Measurements from ENCODE around the gene MLANA. TPM values are rescaled to one million over a fixed set of nuclear protein-coding genes. Genes with fewer than 3 reads are reported as not detected.

The MLANA gene
- total RNA-seq, 2 experiments from 2014 or later: not detected

DNA sequence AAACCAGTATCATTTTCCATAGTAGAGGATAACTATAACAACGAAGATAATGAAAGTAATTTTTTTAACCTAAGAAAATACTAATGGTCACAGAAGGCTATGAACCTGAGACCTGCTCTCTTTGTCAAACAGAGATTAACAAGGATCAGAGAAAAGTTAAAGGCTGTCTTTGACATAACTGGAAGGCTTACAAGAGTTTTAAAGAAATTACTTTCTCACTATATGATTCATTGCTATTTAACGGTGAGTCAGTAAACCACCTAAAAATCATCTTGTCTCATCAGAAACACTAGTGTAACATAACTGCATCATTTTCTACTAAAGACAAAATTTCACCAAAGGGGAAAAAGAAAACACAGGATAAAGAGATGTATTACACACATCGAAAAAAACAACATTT lies 19.3 kb downstream of the MLANA start:
- Mint-ChIP-seq H3K27ac (peak overlapping the region; percentile 89), H3K4me1 (ENCODE audit: low read depth) (peaks cover 29% of the 10 kb centered on the region), H3K27me3 (ENCODE audit: low read depth) (no peaks in the 10 kb centered on the region), H3K9me3 (no peaks in the 10 kb centered on the region), H3K4me3 (peak overlapping the region; percentile 32), H3K36me3 (ENCODE audit: low read depth) (peaks cover 8% of the 10 kb centered on the region)
- CTCF ChIA-PET: interaction anchor here (0.8 to 1.2 kb wide), 3 partner anchors 9 to 145 kb away, joined by 3 to 5 read pairs (median 5); no protein-coding TSS in a partner anchor
- no peak for DNase-seq
- intact Hi-C loops (cut with micrococcal nuclease): loop anchor here (1.0 to 5.0 kb wide), 15 partner anchors 11 to 1077 kb away; partner anchors contain the start of genes ERMP1, KDM4C and RANBP6

DNA sequence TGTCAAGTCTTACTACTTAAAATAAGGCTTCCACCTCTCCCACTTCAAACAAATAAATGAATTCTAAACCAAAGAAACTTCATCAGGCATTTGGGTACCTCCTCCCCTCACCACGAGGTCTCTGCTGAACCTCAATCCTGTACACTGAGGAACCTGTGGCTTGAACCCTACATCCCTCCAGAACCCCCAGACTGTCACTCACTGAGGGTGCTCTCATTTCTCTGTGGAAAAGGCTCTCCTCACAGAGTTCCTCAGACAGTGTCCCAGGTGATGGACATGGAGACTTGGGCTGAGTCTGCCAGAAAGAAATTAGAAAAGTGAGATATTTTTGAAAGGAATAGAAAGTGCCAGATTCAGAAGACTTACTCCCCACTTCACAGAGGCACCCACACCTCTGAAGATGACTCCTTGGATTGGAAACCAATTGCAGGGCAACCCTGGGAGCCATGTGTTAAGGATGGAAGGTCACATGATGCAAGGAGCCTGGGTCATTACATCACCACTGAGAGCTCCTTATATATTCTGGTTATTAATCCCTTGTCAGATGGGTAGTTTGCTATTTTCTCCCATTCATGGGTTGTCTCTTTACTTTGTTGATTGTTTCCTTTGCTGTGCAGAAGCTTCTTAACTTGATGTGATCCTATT lies 19.8 kb downstream of the MLANA start:
- CTCF ChIA-PET: interaction anchor here (1.1 kb wide), 1 partner anchor 24 kb away, joined by 5 read pairs; no protein-coding TSS in a partner anchor
- peak overlapping the region; percentile 89 for H3K27ac Mint-ChIP-seq
- DNase-seq: peak; percentile 81
- H3K4me1 Mint-ChIP-seq (ENCODE audit: low read depth): peaks cover 33% of the 10 kb centered on the region
- no peaks in the 10 kb centered on the region for H3K9me3 Mint-ChIP-seq
- intact Hi-C loops (cut with micrococcal nuclease): loop anchor here (1.0 to 5.0 kb wide), 15 partner anchors 11 to 1077 kb away; partner anchors contain the start of genes ERMP1, KDM4C and RANBP6
- H3K27me3 Mint-ChIP-seq (ENCODE audit: low read depth): no peaks in the 10 kb centered on the region
- H3K4me3 Mint-ChIP-seq: peak overlapping the region; percentile 32
- peaks cover 6% of the 10 kb centered on the region for H3K36me3 Mint-ChIP-seq (ENCODE audit: low read depth)

- H3K9me3 Mint-ChIP-seq: no peaks in the 10 kb centered on the region
- H3K36me3 Mint-ChIP-seq (ENCODE audit: low read depth): peaks cover 13% of the 10 kb centered on the region
- no peaks in the 10 kb centered on the region for H3K27me3 Mint-ChIP-seq (ENCODE audit: low read depth)
- DNase-seq: no peak
- CTCF ChIA-PET: no interaction called here
- H3K4me3 Mint-ChIP-seq: no peak overlapping the region
- H3K27ac Mint-ChIP-seq: peak overlapping the region; percentile 17
- intact Hi-C loops (cut with micrococcal nuclease): no loop called here
- H3K4me1 Mint-ChIP-seq (ENCODE audit: low read depth): peaks cover 28% of the 10 kb centered on the region
Measured at GRCh38 chr9:5915438-5915837, 24.7 kb downstream of the MLANA start.

- Mint-ChIP-seq H3K4me1 (ENCODE audit: low read depth) (peaks cover 34% of the 10 kb centered on the region), H3K27ac (no peak overlapping the region), H3K4me3 (no peak overlapping the region), H3K27me3 (ENCODE audit: low read depth) (no peaks in the 10 kb centered on the region), H3K36me3 (ENCODE audit: low read depth) (peaks cover 24% of the 10 kb centered on the region), H3K9me3 (no peaks in the 10 kb centered on the region)
- intact Hi-C loops (cut with micrococcal nuclease): no loop called here
- CTCF ChIA-PET: interaction anchor here (1.8 kb wide), 1 partner anchor 31 kb away, joined by 7 read pairs; no protein-coding TSS in a partner anchor
- DNase-seq: no peak
Measured at GRCh38 chr9:5917273-5917672, 26.6 kb downstream of the MLANA start.

DNA sequence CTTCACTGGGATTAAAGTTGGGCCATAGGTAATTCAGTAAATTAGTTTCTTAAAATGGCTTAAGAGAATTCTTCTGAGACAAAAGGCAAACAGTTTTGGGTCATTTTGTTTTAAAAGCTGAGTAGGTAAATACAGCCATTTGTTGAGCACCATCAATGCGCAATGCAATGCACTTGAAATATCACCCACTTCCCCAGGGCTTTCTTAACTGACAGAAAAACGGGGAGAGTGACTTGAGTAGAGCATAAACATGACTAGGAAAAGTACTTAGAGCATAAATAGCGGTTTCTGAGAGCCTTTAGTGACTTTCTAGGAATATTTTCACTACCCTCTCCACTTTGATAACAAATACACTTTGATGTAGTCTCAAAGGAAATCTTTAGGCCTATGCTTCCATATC lies 27.2 kb downstream of the MLANA start:
- Mint-ChIP-seq H3K4me1 (ENCODE audit: low read depth) (peaks cover 37% of the 10 kb centered on the region), H3K27me3 (ENCODE audit: low read depth) (no peaks in the 10 kb centered on the region), H3K4me3 (no peak overlapping the region), H3K9me3 (no peaks in the 10 kb centered on the region), H3K27ac (no peak overlapping the region), H3K36me3 (ENCODE audit: low read depth) (peaks cover 30% of the 10 kb centered on the region)
- CTCF ChIA-PET: interaction anchor here (1.8 kb wide), 1 partner anchor 32 kb away, joined by 7 read pairs; no protein-coding TSS in a partner anchor
- intact Hi-C loops (cut with micrococcal nuclease): no loop called here
- DNase-seq: no peak

- Mint-ChIP-seq H3K36me3 (ENCODE audit: low read depth) (peaks cover 35% of the 10 kb centered on the region), H3K27ac (no peak overlapping the region), H3K4me3 (no peak overlapping the region), H3K27me3 (ENCODE audit: low read depth) (no peaks in the 10 kb centered on the region), H3K4me1 (ENCODE audit: low read depth) (peaks cover 33% of the 10 kb centered on the region), H3K9me3 (no peaks in the 10 kb centered on the region)
- DNase-seq: no peak
- intact Hi-C loops (cut with micrococcal nuclease): no loop called here
- CTCF ChIA-PET: interaction anchor here (1.8 kb wide), 1 partner anchor 32 kb away, joined by 7 read pairs; no protein-coding TSS in a partner anchor
Measured at GRCh38 chr9:5918460-5918859, 27.8 kb downstream of the MLANA start.

DNA sequence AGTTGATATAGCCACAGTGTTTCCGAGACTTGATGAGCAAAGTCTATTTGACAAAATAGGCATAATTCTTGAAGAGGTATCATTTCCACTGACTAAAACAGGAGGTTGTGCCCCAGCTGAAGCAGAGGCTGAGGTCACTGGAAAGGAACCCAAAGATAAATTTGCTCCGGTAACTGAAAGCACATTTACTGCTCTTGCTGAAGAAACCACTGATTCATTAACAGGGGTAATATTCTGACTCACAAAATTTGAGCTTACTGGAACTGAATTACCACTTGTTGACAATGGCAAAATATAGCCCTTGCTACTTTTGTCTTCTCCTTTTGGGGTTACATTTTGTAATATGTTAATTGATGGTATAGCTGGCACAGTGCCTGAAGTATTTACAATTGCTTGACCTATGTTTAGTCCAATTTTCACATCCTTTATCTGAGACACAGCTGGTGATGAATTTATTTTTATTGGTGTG lies 30.2 kb downstream of the MLANA start:
- intact Hi-C loops (cut with micrococcal nuclease): loop anchor here (1.0 kb wide), 1 partner anchor 11 kb away; no protein-coding TSS in a partner anchor
- Mint-ChIP-seq H3K36me3 (ENCODE audit: low read depth) (peaks cover 41% of the 10 kb centered on the region), H3K27ac (peak overlapping the region; percentile 81), H3K4me1 (ENCODE audit: low read depth) (peaks cover 28% of the 10 kb centered on the region), H3K9me3 (no peaks in the 10 kb centered on the region), H3K4me3 (no peak overlapping the region), H3K27me3 (ENCODE audit: low read depth) (no peaks in the 10 kb centered on the region)
- CTCF ChIA-PET: interaction anchor here (0.9 kb wide), 1 partner anchor 35 kb away, joined by 5 read pairs; no protein-coding TSS in a partner anchor
- peak; percentile 48 for DNase-seq

DNA sequence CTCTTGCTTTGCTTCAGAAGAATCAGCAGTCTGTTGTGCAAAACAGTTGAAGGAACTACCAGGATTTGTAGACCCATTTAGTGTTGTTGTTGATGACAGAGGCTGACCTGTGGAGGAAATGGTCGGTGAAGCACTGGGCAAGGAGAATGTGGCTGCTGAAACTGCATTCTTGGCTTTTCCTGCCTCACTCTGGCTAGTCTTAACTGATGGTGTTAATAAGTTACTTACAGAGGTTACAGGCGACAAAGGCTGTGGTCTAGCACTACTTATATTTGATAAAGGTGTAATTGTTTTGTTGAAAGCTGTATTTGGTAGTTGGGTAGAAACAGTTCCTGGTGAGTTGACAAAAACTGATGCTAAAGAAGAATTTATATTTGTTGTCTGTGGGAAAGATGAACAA lies 31.5 kb downstream of the MLANA start:
- no peaks in the 10 kb centered on the region for H3K27me3 Mint-ChIP-seq (ENCODE audit: low read depth)
- CTCF ChIA-PET: interaction anchor here (0.8 kb wide), 1 partner anchor 36 kb away, joined by 3 read pairs; no protein-coding TSS in a partner anchor
- H3K4me1 Mint-ChIP-seq (ENCODE audit: low read depth): peaks cover 28% of the 10 kb centered on the region
- intact Hi-C loops (cut with micrococcal nuclease): no loop called here
- DNase-seq: no peak
- H3K9me3 Mint-ChIP-seq: no peaks in the 10 kb centered on the region
- H3K36me3 Mint-ChIP-seq (ENCODE audit: low read depth): peaks cover 41% of the 10 kb centered on the region
- no peak overlapping the region for H3K4me3 Mint-ChIP-seq
- H3K27ac Mint-ChIP-seq: peak overlapping the region; percentile 3

- Mint-ChIP-seq H3K36me3 (ENCODE audit: low read depth) (peaks cover 2% of the 10 kb centered on the region), H3K4me1 (ENCODE audit: low read depth) (peaks cover 4% of the 10 kb centered on the region), H3K4me3 (no peak overlapping the region), H3K27me3 (ENCODE audit: low read depth) (no peaks in the 10 kb centered on the region), H3K27ac (no peak overlapping the region), H3K9me3 (no peaks in the 10 kb centered on the region)
- intact Hi-C loops (cut with micrococcal nuclease): loop anchor here (2.0 kb wide), 1 partner anchor 13 kb away; no protein-coding TSS in a partner anchor
- CTCF ChIA-PET: no interaction called here
- no peak for DNase-seq
Measured at GRCh38 chr9:5931657-5932056, 41.0 kb downstream of the MLANA start.

DNA sequence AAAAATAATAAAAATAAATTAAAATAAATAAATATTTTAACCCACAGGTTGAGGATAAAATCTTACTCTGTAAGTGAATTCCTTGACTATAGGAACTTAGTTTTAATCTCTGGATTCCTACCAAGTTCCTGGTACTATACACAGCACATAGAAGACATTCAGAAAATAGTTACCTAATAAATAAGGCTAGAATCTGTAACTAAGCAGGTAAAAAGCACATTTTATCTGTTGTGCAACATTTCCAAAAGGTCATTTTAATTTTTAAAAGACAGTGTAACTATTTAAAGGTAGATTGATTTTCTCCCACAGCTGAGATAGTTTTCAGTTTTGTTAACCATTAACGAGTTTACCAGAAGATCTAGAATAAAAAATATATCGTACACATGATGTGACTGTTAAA lies 47.8 kb downstream of the MLANA start:
- intact Hi-C loops (cut with micrococcal nuclease): no loop called here
- H3K27ac Mint-ChIP-seq: no peak overlapping the region
- CTCF ChIA-PET: interaction anchor here (0.7 kb wide), 1 partner anchor 36 kb away, joined by 3 read pairs; no protein-coding TSS in a partner anchor
- H3K27me3 Mint-ChIP-seq (ENCODE audit: low read depth): no peaks in the 10 kb centered on the region
- no peak for DNase-seq
- H3K4me1 Mint-ChIP-seq (ENCODE audit: low read depth): no peaks in the 10 kb centered on the region
- H3K36me3 Mint-ChIP-seq (ENCODE audit: low read depth): peaks cover 2% of the 10 kb centered on the region
- no peaks in the 10 kb centered on the region for H3K9me3 Mint-ChIP-seq
- no peak overlapping the region for H3K4me3 Mint-ChIP-seq

DNA sequence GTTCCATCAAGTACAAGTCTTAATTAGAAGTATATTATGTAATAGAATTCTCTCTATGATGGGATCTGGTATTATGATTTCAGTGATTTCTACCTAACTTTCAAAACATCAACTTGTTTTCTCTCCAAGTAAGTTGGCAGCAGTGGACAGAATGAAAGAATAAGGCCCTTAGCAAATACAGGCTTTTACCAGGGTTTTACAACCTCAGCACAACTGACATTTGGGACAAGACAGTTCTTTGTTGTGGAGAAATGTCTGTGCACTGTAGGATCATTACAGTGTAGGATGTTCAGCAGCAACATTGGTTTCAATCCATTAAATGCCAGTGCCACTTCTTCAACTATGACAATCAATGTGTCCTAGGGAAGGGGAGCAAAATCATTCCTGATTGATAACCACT lies 48.8 kb downstream of the MLANA start:
- CTCF ChIA-PET: no interaction called here
- H3K36me3 Mint-ChIP-seq (ENCODE audit: low read depth): no peaks in the 10 kb centered on the region
- intact Hi-C loops (cut with micrococcal nuclease): no loop called here

DNA sequence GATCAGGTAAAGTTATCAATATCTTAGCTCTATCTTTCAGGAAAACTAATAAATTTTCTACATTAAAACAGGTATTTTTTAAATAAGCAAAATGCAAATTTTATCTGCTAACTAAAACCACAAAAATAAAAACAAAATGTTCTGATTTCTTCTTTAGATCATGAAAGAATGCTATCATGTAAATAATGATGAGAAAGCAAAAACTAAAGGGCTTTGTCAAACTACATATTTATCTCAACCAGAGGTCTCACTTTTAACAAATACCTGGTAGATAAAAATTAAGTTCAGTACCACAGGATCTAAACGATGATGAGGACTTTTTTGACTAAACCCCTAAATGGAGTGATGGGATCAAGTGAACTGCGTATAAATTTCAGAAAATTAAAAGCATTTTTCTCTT lies 50.5 kb downstream of the MLANA start:
- Mint-ChIP-seq H3K4me1 (ENCODE audit: low read depth) (peaks cover 4% of the 10 kb centered on the region), H3K27me3 (ENCODE audit: low read depth) (no peaks in the 10 kb centered on the region), H3K27ac (no peak overlapping the region), H3K9me3 (no peaks in the 10 kb centered on the region), H3K4me3 (no peak overlapping the region), H3K36me3 (ENCODE audit: low read depth) (no peaks in the 10 kb centered on the region)
- intact Hi-C loops (cut with micrococcal nuclease): no loop called here
- no peak for DNase-seq
- CTCF ChIA-PET: interaction anchor here (0.6 kb wide), 1 partner anchor 791 kb away, joined by 3 read pairs; no protein-coding TSS in a partner anchor

More for the DNA sequence above, 48.8 kb downstream of the MLANA start:
- H3K9me3 Mint-ChIP-seq: no peaks in the 10 kb centered on the region
- no peak overlapping the region for H3K27ac Mint-ChIP-seq
- H3K27me3 Mint-ChIP-seq (ENCODE audit: low read depth): no peaks in the 10 kb centered on the region
- H3K4me3 Mint-ChIP-seq: no peak overlapping the region
- H3K4me1 Mint-ChIP-seq (ENCODE audit: low read depth): no peaks in the 10 kb centered on the region
- DNase-seq: no peak

All from activated naive CD4-positive, alpha-beta T cell treated with anti-CD3 and anti-CD28 coated beads for 36 hours (primary cell).